B cell (primary cell): ENCODE results near the gene XPC. TPM values are rescaled to one million over a fixed set of nuclear protein-coding genes. Genes with fewer than 3 reads are reported as not detected.

Source experiments
- ATAC-seq: fragments of 200-7000 bp; cut with Tn5 transposase; one replicate; pipeline ENCODE4 v1.10.0; 2021; ENCODE audit warnings: low read depth, mild to moderate bottlenecking, moderate number of reproducible peaks, moderate library complexity
- CTCF ChIA-PET: fragments of 350-600 bp; sonication (Branson Sonifier 250); formaldehyde crosslinking; loops from one replicate; lab custom pipeline; 2021; ENCODE audit warnings: antibody characterized with exemption, inconsistent platforms; lab: Charles Lee
- POLR2A ChIA-PET: fragments of 350-600 bp; sonication (Branson Sonifier 250); formaldehyde crosslinking; loops from one replicate; lab custom pipeline; 2021; ENCODE audit warnings: antibody characterized with exemption; lab: Charles Lee
- DNase-seq: peaks from one replicate; pipeline ENCODE4 v3.0.0; 2013
- H2AFZ ChIP-seq: 2 replicates; pipeline ENCODE4 v1.6.1; 2012; ENCODE audit warnings: mild to moderate bottlenecking, low read depth, low read length; ENCODE audit not compliant: insufficient read depth, poor library complexity, severe bottlenecking
- H3K27ac ChIP-seq, 2 donors: 1 replicate in 1 of 2; 2 replicates in 1 of 2; pipeline ENCODE4 v1.5.1; 2012 to 2013; ENCODE audit warnings: low read length in 2 of 2, mild to moderate bottlenecking in 2 of 2, moderate library complexity in 1 of 2
- H3K27me3 ChIP-seq, 4 experiments: fragments of 200-600 bp in 1 of 4; sonication (generic) in 1 of 4; replicated peaks in 1 of 4; 1 replicate in 2 of 4; 2 replicates in 2 of 4; pipeline versions ENCODE4 v1.6.1 to v1.7.0; 2013 to 2016; ENCODE audit warnings: low read length in 3 of 4, mild to moderate bottlenecking in 2 of 4, mixed read lengths in 1 of 4, moderate library complexity in 1 of 4; ENCODE audit not compliant: insufficient read depth in 4 of 4, control insufficient read depth in 3 of 4; ENCODE audit errors: control extremely low read depth in 1 of 4
- H3K36me3 ChIP-seq, 2 experiments: replicated peaks in 1 of 2; 1 replicate in 1 of 2; 2 replicates in 1 of 2; pipeline versions ENCODE4 v1.6.1 to v1.7.1; 2013; ENCODE audit warnings: low read length in 1 of 2; ENCODE audit not compliant: insufficient read depth in 2 of 2, control insufficient read depth in 1 of 2; ENCODE audit errors: control extremely low read depth in 1 of 2, extremely low read depth in 1 of 2
- H3K4me1 ChIP-seq, 2 donors: fragments of 200-600 bp in 1 of 2; sonication (generic) in 1 of 2; 1 replicate in 1 of 2; 2 replicates in 1 of 2; pipeline versions ENCODE4 v1.5.1 to v1.6.1; 2013 to 2017; ENCODE audit warnings: low read length in 2 of 2; ENCODE audit not compliant: control insufficient read depth in 2 of 2, insufficient read depth in 2 of 2
- H3K4me2 ChIP-seq: replicated peaks from 2 replicates; pipeline ENCODE3; 2012; ENCODE audit warnings: mild to moderate bottlenecking, low read depth, low read length; ENCODE audit not compliant: poor library complexity, severe bottlenecking
- H3K4me3 ChIP-seq, 5 experiments: fragments of 200-600 bp in 1 of 5; sonication (generic) in 1 of 5; 1 replicate in 3 of 5; 2 replicates in 2 of 5; pipeline versions ENCODE4 v1.5.1 to v1.7.0; 2011 to 2016; ENCODE audit warnings: low read length in 4 of 5, mild to moderate bottlenecking in 4 of 5, low read depth in 2 of 5, control low read depth in 1 of 5, moderate library complexity in 1 of 5; ENCODE audit not compliant: insufficient read depth in 1 of 5; ENCODE audit errors: control extremely low read depth in 1 of 5, extremely low read depth in 1 of 5
- H3K79me2 ChIP-seq: fragments of 200-600 bp; sonication (generic); one replicate; pipeline ENCODE4 v1.6.0; 2016; ENCODE audit warnings: low read length; ENCODE audit not compliant: control insufficient read depth, insufficient read depth
- H3K9ac ChIP-seq: fragments of 200-600 bp; sonication (generic); 2 replicates; pipeline ENCODE4 v1.6.1; 2017; ENCODE audit warnings: mild to moderate bottlenecking, low read length, moderate library complexity
- H3K9me3 ChIP-seq, 3 donors: one replicate each; pipeline versions ENCODE4 v1.6.1 to v1.7.1; 2013; ENCODE audit warnings: low read length in 2 of 3; ENCODE audit not compliant: control insufficient read depth in 2 of 3, insufficient read depth in 1 of 3; ENCODE audit errors: control extremely low read depth in 1 of 3
- H4K20me1 ChIP-seq: 2 replicates; pipeline ENCODE4 v1.6.0; 2012; ENCODE audit warnings: mild to moderate bottlenecking, low read length; ENCODE audit not compliant: insufficient read depth, control insufficient read depth, poor library complexity, severe bottlenecking
- H3K27ac Mint-ChIP-seq: one replicate; pipeline ENCODE4 v1.8.0; 2021; ENCODE audit warnings: mixed read lengths
- H3K27me3 Mint-ChIP-seq: one replicate; pipeline ENCODE4 v1.8.0; 2021; ENCODE audit warnings: mixed read lengths
- H3K4me1 Mint-ChIP-seq: one replicate; pipeline ENCODE4 v1.8.0; 2021; ENCODE audit warnings: mixed read lengths
- H3K4me3 Mint-ChIP-seq: one replicate; pipeline ENCODE4 v1.8.0; 2021; ENCODE audit warnings: mixed read lengths
- H3K9me3 Mint-ChIP-seq: one replicate; pipeline ENCODE4 v1.8.0; 2022; ENCODE audit warnings: mixed read lengths; ENCODE audit not compliant: insufficient read depth
- EZH2 ChIP-seq: IDR thresholded peaks from 2 replicates; pipeline ENCODE4 v1.6.1; 2012; ENCODE audit warnings: borderline replicate concordance, low read depth, mild to moderate bottlenecking, moderate library complexity, low read length; ENCODE audit not compliant: insufficient read depth, poor library complexity, severe bottlenecking
- WGBS: methylation state at CpG from one replicate; pipeline ENCODE4 v1.1.5; 2013; ENCODE audit warnings: missing lambda C conversion rate; ENCODE audit not compliant: insufficient coverage; 5-methylcytosine and 5-hydroxymethylcytosine counted together
- intact Hi-C: fragments of 100-400 bp; cut with micrococcal nuclease; formaldehyde crosslinking; loops from one replicate; pipeline ENCODE4 v1.10.0; 2022
- polyA plus RNA-seq: library from polyadenylated mRNA; depleted of rRNA; stranded (reverse); fragments of >200 nt; gene quantifications from 2 replicates; pipeline ENCODE4 v1.2.3, GENCODE V29; 2012
- total RNA-seq, 2 donors: library from RNA; stranded (reverse); fragments of 120-200 nt in 1 of 2; gene quantifications; 1 replicate in 1 of 2; 2 replicates in 1 of 2; pipeline versions ENCODE4 v1.2.3 to v1.2.4, GENCODE V29; 2013 to 2022
- TF ChIP-seq, protein P1 (sequence below): fragments of 200-600 bp; IDR thresholded peaks from one replicate; pipeline ENCODE4 v1.8.0; 2022; ENCODE audit warnings: antibody characterized with exemption, mild to moderate bottlenecking

Gene XPC
- total and polyA plus RNA-seq, 2 donors (not counting 1 experiment from before 2014, with no cell fraction given), result 22.5 to 67.6 TPM

DNA sequence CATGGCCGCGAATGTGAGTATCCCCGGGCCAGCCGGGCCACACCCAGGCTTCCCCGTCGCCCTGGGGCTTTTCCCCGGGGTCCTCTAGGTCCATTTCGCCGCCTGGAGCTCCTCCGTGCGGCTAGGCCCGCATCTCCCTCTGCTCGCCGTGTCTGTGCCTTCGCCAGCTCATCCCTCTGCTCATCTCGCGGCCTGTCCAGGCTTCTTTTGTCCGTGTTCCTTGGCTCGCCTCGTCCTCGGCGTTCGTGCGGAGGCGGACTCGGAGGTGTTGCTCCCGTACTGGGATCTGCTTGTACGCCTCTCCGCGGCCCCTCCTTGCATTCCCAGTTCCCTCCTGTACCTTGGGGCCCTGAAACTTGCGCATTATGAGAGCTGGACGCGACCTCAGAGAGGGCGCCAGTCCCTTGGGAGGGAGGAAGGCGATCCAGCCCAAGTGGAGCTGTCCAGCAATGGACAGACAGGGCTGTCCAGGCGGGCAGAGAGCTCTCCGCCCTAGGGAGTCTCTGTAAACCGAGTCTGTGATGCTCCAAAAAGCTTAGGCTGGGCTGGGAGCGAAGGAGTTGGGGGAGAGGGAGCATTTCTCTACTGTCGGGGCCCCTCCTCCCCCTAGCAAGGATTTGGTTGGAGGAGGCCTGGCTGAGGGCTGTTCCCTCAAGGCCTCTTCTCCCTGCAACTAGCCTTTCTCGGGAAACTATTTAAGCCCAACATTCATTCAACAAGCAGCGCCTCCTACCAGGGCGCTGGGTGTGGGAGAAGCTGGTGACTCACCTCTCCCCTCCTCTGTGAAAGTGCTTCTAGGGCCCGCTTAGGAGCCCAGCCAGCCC lies 53.0 kb downstream of the XPC start:
- peaks cover 45% of the 10 kb centered on the region for H3K4me1 Mint-ChIP-seq
- peaks cover 24 to 32% of the 10 kb centered on the region in 2 donors for H3K4me1 ChIP-seq
- peak overlapping the region; percentile 95 for H3K27ac Mint-ChIP-seq
- intact Hi-C loops, result loop anchor here (1.0 to 10.0 kb wide), 2 partner anchors 307 to 1479 kb away; partner anchors contain the start of genes BTD and HACL1
- peaks cover 0 to 18% of the 10 kb centered on the region in 2 experiments for H3K36me3 ChIP-seq
- H3K9me3 ChIP-seq, result no peaks in the 10 kb centered on the region
- H3K9ac ChIP-seq, result peak overlapping the region; percentile 86
- peak overlapping the region; percentile 72 to 89 for H3K27ac ChIP-seq
- no peak for TF ChIP-seq EZH2
- TF ChIP-seq, protein P1, sequence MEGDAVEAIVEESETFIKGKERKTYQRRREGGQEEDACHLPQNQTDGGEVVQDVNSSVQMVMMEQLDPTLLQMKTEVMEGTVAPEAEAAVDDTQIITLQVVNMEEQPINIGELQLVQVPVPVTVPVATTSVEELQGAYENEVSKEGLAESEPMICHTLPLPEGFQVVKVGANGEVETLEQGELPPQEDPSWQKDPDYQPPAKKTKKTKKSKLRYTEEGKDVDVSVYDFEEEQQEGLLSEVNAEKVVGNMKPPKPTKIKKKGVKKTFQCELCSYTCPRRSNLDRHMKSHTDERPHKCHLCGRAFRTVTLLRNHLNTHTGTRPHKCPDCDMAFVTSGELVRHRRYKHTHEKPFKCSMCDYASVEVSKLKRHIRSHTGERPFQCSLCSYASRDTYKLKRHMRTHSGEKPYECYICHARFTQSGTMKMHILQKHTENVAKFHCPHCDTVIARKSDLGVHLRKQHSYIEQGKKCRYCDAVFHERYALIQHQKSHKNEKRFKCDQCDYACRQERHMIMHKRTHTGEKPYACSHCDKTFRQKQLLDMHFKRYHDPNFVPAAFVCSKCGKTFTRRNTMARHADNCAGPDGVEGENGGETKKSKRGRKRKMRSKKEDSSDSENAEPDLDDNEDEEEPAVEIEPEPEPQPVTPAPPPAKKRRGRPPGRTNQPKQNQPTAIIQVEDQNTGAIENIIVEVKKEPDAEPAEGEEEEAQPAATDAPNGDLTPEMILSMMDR, result no peak
- peaks cover 76% of the 10 kb centered on the region for H3K79me2 ChIP-seq
- H3K4me2 ChIP-seq, result peak overlapping the region; percentile 83
- H3K4me3 ChIP-seq, result peak overlapping the region; percentile 74 to 97 (median 85)
- H3K27me3 ChIP-seq, result no peaks in the 10 kb centered on the region
- peak overlapping the region; percentile 97 for H3K4me3 Mint-ChIP-seq
- no peaks in the 10 kb centered on the region for H3K27me3 Mint-ChIP-seq
- peak; percentile 25 for ATAC-seq
- ChIA-PET POLR2A (interaction anchor here (0.7 to 2.9 kb wide), 5 partner anchors 19 to 616 kb away, joined by 3 to 28 read pairs (median 7); partner anchors contain the start of genes CCDC174, LSM3 and XPC), CTCF (interaction anchor here (1.1 to 1.7 kb wide), 6 partner anchors 19 to 527 kb away, joined by 3 to 7 read pairs (median 4); partner anchors contain the start of genes LSM3 and XPC)
- DNase-seq, result peak; percentile 27
- peaks cover 30% of the 10 kb centered on the region for H4K20me1 ChIP-seq
- 0% methylated on average over 41 of the region's 44 CpGs for WGBS
- H2AFZ ChIP-seq, result peak overlapping the region; percentile 92
- no peaks in the 10 kb centered on the region for H3K9me3 Mint-ChIP-seq
